HepG2 (cell line): ENCODE data around the gene PLCL2. TPM values are rescaled to one million over a fixed set of nuclear protein-coding genes. Genes with fewer than 3 reads are reported as not detected.

Experiments used
- ATAC-seq: fragments of 200-7000 bp; cut with Tn5 transposase; 3 replicates; pipeline ENCODE4 v1.9.1; 2020; ENCODE audit warnings: mild to moderate bottlenecking, moderate library complexity
- BruUV-seq: library from RNA; stranded (reverse); fragments of 400-500 nt; replicated peaks from 2 replicates; lab custom pipeline; 2021; lab: Mats Ljungman, UMichigan
- CTCF ChIA-PET: fragments of 300-600 bp; formaldehyde crosslinking; extraction: SDS; loops from one replicate; lab custom pipeline; 2021; ENCODE audit warnings: low total read pairs, inconsistent platforms, low intra/inter-chr PET ratio; lab: Yijun Ruan, JAX
- POLR2A ChIA-PET: fragments of 350-600 bp; sonication (Branson Sonifier 250); formaldehyde crosslinking; loops from one replicate; lab custom pipeline; 2020; ENCODE audit warnings: antibody characterized with exemption, inconsistent platforms; lab: Yijun Ruan, JAX
- DNase-seq: peaks from one replicate; pipeline ENCODE4 v3.0.0-alpha.2; 2015; ENCODE audit warnings: low spot score
- FAIRE-seq: peaks from 3 replicates; lab custom pipeline; 2011; peaks lifted over from hg19 to GRCh38; lab: Jason Lieb, UNC
- H2AFZ ChIP-seq: one replicate; pipeline ENCODE4 v1.6.1; 2011; ENCODE audit warnings: low read length, inconsistent platforms
- H3K27ac ChIP-seq: fragments of 300-600 bp; 3 replicates; pipeline ENCODE4 v1.8.0; 2011; ENCODE audit warnings: mixed run types, mild to moderate bottlenecking, mixed read lengths, low read length, inconsistent platforms; ENCODE audit not compliant: insufficient read depth; ENCODE audit errors: extremely low read length
- H3K27me3 ChIP-seq, 2 experiments: fragments of 200-600 bp in 1 of 2; 2 replicates in 1 of 2; 3 replicates in 1 of 2; pipeline versions ENCODE4 v1.6.0 to v1.8.0; 2011; ENCODE audit warnings: low read length in 2 of 2, mild to moderate bottlenecking in 2 of 2, moderate library complexity in 2 of 2, inconsistent platforms in 1 of 2; ENCODE audit not compliant: insufficient read depth in 2 of 2, control insufficient read depth in 1 of 2
- H3K36me3 ChIP-seq, 2 experiments: fragments of 200-600 bp in 1 of 2; replicated peaks in 1 of 2; 2 replicates in 1 of 2; 3 replicates in 1 of 2; pipeline versions ENCODE4 v1.5.1 to v1.8.0; 2011; ENCODE audit warnings: low read length in 2 of 2, inconsistent platforms in 1 of 2; ENCODE audit not compliant: insufficient read depth in 2 of 2, control insufficient read depth in 1 of 2
- H3K4me1 ChIP-seq: 2 replicates; pipeline ENCODE4 v1.5.1; 2012; ENCODE audit warnings: low read length, inconsistent platforms; ENCODE audit not compliant: insufficient read depth
- H3K4me2 ChIP-seq: 2 replicates; pipeline ENCODE4 v1.6.0; 2011; ENCODE audit warnings: low read depth, low read length, inconsistent platforms
- H3K4me3 ChIP-seq, 3 experiments: fragments of 200-600 bp in 1 of 3; sonication (generic), shearing (Covaris generic) in 1 of 3; replicated peaks in 1 of 3; 2 replicates each; pipeline ENCODE4 v1.5.1; 2011 to 2016; ENCODE audit warnings: low read length in 3 of 3, inconsistent platforms in 2 of 3, low read depth in 2 of 3, mild to moderate bottlenecking in 2 of 3, control low read depth in 1 of 3, mixed read lengths in 1 of 3; ENCODE audit not compliant: insufficient read depth in 1 of 3
- H3K79me2 ChIP-seq: one replicate; pipeline ENCODE4 v1.6.1; 2011; ENCODE audit warnings: low read length, inconsistent platforms; ENCODE audit not compliant: insufficient read depth
- H3K9ac ChIP-seq: 2 replicates; pipeline ENCODE4 v1.6.0; 2011; ENCODE audit warnings: mild to moderate bottlenecking, low read depth, low read length, inconsistent platforms; ENCODE audit not compliant: insufficient read depth
- H3K9me3 ChIP-seq: 2 replicates; pipeline ENCODE4 v1.5.1; 2012; ENCODE audit warnings: mild to moderate bottlenecking, low read length
- H4K20me1 ChIP-seq: 2 replicates; pipeline ENCODE4 v1.6.0; 2011; ENCODE audit warnings: inconsistent platforms, mild to moderate bottlenecking, low read length, moderate library complexity; ENCODE audit not compliant: insufficient read depth
- ARHGAP35 ChIP-seq: sonication (generic); formaldehyde crosslinking; IDR thresholded peaks from 2 replicates; pipeline ENCODE4 v1.9.0; 2022; ENCODE audit warnings: mild to moderate bottlenecking, inconsistent platforms, moderate library complexity, missing genetic modification reagents, borderline replicate concordance
- ZNF12 ChIP-seq: sonication (generic); formaldehyde crosslinking; IDR thresholded peaks from 2 replicates; pipeline ENCODE4 v1.5.0; 2020; ENCODE audit warnings: missing genetic modification reagents
- WGBS: methylation state at CpG from one replicate; pipeline ENCODE4 v1.1.6; 2017; ENCODE audit warnings: low lambda C conversion rate; 5-methylcytosine and 5-hydroxymethylcytosine counted together
- in situ Hi-C: cut with HindIII; loops from 2 replicates; pipeline ENCODE4 v1.10.0; 2017; ENCODE audit warnings: low pct_unique_long_range_greater_than_20kb; ENCODE audit not compliant: extremely low pct_ligation_motif_present
- intact Hi-C: fragments of 100-400 bp; cut with micrococcal nuclease; formaldehyde crosslinking; loops from one replicate; pipeline ENCODE4 v1.10.0; 2022; ENCODE audit not compliant: unreplicated experiment
- polyA plus RNA-seq, 8 experiments: library from polyadenylated mRNA; depleted of rRNA in 3 of 8; stranded (reverse) in 7 of 8; unstranded in 1 of 8; fragments of >200 nt; fragmentation: Illumina TruSeq in 4 of 8; extraction: Trizol in 4 of 8; gene quantifications; 2 replicates each; pipeline versions ENCODE4 v1.2.1 to v1.2.3, GENCODE V29; 2011 to 2016; ENCODE audit warnings: low read depth in 4 of 8, missing spikeins in 1 of 8, mixed read lengths in 1 of 8; ENCODE audit not compliant: insufficient read depth in 1 of 8
- total RNA-seq, 5 experiments: library from RNA; depleted of rRNA; stranded (reverse); fragments of >200 nt; fragmentation: Illumina TruSeq; extraction: Trizol; gene quantifications; 2 replicates each; pipeline ENCODE4 v1.2.3, GENCODE V29; 2016; ENCODE audit warnings: low read depth in 1 of 5
- TF ChIP-seq, protein P1 (sequence below): sonication (generic); formaldehyde crosslinking; IDR thresholded peaks from 2 replicates; pipeline ENCODE4 v1.5.0; 2020; ENCODE audit warnings: mild to moderate bottlenecking, missing genetic modification reagents, borderline replicate concordance
- TF ChIP-seq, protein P2 (sequence below): sonication (generic); formaldehyde crosslinking; IDR thresholded peaks from 2 replicates; pipeline ENCODE4 v1.4.0; 2020; ENCODE audit warnings: missing genetic modification reagents, borderline replicate concordance
- TF ChIP-seq, protein P3 (sequence below): sonication (generic); formaldehyde crosslinking; IDR thresholded peaks from 2 replicates; pipeline ENCODE4 v1.8.1; 2023; ENCODE audit warnings: missing genetic modification reagents, mild to moderate bottlenecking, borderline replicate concordance

Gene PLCL2
- total and polyA plus RNA-seq, 2 of the 13 experiments (the other 11 are each of a cell fraction or from before 2014, with no cell fraction given) = not detected

DNA sequence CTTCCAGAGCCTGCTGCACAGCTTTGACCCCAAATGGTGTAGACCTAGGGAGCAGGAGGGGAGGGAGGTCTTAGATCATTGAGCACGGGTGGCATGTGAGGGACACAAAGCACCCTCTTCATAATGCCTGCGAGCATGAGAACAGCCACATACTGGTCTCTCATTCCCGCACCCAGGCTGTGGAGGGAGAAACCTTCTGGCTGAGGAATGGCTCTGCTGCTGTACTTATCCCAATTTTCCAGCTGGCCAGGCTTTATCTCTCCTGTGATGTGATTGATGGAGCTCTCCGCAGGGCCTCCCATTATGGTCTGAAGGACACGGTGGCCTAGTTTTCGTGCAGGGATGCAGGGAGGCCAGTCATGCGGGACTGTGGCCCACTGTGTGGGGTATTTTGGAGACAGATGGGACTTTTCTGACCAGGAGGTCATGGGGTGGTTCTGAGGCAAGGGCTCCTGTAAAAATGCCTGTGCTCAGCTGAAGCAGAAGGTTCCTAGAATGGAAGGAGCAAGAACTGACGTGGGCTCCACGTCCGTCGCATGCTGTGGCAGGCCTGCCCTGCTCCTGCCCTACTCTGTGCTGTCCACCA, 251.5 kb downstream of the PLCL2 start (continued):
- TF ChIP-seq, protein P1, sequence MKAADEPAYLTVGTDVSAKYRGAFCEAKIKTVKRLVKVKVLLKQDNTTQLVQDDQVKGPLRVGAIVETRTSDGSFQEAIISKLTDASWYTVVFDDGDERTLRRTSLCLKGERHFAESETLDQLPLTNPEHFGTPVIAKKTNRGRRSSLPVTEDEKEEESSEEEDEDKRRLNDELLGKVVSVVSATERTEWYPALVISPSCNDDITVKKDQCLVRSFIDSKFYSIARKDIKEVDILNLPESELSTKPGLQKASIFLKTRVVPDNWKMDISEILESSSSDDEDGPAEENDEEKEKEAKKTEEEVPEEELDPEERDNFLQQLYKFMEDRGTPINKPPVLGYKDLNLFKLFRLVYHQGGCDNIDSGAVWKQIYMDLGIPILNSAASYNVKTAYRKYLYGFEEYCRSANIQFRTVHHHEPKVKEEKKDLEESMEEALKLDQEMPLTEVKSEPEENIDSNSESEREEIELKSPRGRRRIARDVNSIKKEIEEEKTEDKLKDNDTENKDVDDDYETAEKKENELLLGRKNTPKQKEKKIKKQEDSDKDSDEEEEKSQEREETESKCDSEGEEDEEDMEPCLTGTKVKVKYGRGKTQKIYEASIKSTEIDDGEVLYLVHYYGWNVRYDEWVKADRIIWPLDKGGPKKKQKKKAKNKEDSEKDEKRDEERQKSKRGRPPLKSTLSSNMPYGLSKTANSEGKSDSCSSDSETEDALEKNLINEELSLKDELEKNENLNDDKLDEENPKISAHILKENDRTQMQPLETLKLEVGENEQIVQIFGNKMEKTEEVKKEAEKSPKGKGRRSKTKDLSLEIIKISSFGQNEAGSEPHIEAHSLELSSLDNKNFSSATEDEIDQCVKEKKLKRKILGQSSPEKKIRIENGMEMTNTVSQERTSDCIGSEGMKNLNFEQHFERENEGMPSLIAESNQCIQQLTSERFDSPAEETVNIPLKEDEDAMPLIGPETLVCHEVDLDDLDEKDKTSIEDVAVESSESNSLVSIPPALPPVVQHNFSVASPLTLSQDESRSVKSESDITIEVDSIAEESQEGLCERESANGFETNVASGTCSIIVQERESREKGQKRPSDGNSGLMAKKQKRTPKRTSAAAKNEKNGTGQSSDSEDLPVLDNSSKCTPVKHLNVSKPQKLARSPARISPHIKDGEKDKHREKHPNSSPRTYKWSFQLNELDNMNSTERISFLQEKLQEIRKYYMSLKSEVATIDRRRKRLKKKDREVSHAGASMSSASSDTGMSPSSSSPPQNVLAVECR (CRISPR knock-in tag) = no peak
- TF ChIP-seq, protein P2, sequence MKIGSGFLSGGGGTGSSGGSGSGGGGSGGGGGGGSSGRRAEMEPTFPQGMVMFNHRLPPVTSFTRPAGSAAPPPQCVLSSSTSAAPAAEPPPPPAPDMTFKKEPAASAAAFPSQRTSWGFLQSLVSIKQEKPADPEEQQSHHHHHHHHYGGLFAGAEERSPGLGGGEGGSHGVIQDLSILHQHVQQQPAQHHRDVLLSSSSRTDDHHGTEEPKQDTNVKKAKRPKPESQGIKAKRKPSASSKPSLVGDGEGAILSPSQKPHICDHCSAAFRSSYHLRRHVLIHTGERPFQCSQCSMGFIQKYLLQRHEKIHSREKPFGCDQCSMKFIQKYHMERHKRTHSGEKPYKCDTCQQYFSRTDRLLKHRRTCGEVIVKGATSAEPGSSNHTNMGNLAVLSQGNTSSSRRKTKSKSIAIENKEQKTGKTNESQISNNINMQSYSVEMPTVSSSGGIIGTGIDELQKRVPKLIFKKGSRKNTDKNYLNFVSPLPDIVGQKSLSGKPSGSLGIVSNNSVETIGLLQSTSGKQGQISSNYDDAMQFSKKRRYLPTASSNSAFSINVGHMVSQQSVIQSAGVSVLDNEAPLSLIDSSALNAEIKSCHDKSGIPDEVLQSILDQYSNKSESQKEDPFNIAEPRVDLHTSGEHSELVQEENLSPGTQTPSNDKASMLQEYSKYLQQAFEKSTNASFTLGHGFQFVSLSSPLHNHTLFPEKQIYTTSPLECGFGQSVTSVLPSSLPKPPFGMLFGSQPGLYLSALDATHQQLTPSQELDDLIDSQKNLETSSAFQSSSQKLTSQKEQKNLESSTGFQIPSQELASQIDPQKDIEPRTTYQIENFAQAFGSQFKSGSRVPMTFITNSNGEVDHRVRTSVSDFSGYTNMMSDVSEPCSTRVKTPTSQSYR (CRISPR knock-in tag) = no peak
- TF ChIP-seq, protein P3, sequence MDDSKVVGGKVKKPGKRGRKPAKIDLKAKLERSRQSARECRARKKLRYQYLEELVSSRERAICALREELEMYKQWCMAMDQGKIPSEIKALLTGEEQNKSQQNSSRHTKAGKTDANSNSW (CRISPR knock-in tag) = no peak

DNA sequence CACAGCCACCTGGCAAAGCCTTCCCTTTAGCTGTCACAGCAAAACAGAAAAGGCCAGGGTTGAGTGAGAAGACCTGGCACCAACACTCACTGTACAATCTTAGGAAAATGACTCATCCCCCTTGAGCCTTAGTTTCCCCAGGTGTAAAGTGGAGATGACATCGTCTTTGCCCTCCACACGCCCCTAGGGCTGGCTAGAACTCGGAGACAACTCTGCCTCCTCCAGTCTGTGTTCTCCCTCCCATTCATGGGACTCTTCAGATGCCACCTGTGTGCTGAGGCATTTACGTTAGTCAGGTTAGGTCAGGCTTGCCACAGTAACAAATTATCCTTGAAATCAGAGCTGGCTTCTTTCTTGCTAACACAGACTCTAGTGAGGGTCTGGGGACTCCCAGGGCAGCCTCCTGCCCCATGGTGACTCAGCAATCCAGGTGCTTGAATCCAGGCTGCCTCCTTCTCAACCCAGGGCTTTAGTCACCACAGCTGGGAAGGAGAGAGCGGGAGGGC, 252.6 kb downstream of the PLCL2 start:
- no peak for DNase-seq
- H3K9me3 ChIP-seq = no peaks in the 10 kb centered on the region
- TF ChIP-seq ARHGAP35 (CRISPR knock-in tag) (no peak), ZNF12 (CRISPR knock-in tag) (peak; percentile 94)
- H3K27ac ChIP-seq = no peak overlapping the region
- ChIA-PET CTCF (no interaction called here), POLR2A (no interaction called here)
- H3K4me3 ChIP-seq = no peak overlapping the region
- BruUV-seq = no TSS peak
- in situ Hi-C loops (no loop called here), intact Hi-C loops (no loop called here)
- H3K27me3 ChIP-seq = peaks cover 1 to 38% of the 10 kb centered on the region in 2 experiments; a peak in 2 of 5 replicates
- no peaks in the 10 kb centered on the region for H3K79me2 ChIP-seq
- ATAC-seq = no peak
- H3K9ac ChIP-seq = no peak overlapping the region
- H4K20me1 ChIP-seq = no peaks in the 10 kb centered on the region
- no peak overlapping the region for H2AFZ ChIP-seq
- WGBS = 3% methylated on average over 4 of the region's 5 CpGs
- no peaks in the 10 kb centered on the region for H3K36me3 ChIP-seq
- no peak overlapping the region for H3K4me2 ChIP-seq
- FAIRE-seq = no peak
- no peaks in the 10 kb centered on the region for H3K4me1 ChIP-seq
